ENCODE data around the gene BEGAIN. TPM values are rescaled to one million over a fixed set of nuclear protein-coding genes. Genes with fewer than 3 reads are reported as not detected.

BEGAIN gene
- total RNA-seq, 5 donors from 2014 or later (not counting 1 experiment from before 2014, with no cell fraction given): 0.23 to 1.9 (median 1.6) TPM; not detected in 1

- H3K9me3 Mint-ChIP-seq: peaks cover 0 to 5% (median 5%) of the 10 kb centered on the region in 3 donors
- DNase-seq (no peak), ATAC-seq (replicated peaks in 1 of 4) (no peak)
- H3K36me3 Mint-ChIP-seq: peaks cover 5% of the 10 kb centered on the region
- no peak overlapping the region for H3K4me3 Mint-ChIP-seq
- H3K9me3 ChIP-seq: no peaks in the 10 kb centered on the region
- peaks cover 0 to 28% of the 10 kb centered on the region in 2 experiments for H3K27me3 ChIP-seq (replicated peaks in 1 of 2; ENCODE audit: control insufficient read depth in 2 of 2, extremely low read depth in 1 of 2, insufficient read depth in 2 of 2, low read length in 1 of 2)
- peaks cover 14 to 19% (median 18%) of the 10 kb centered on the region in 3 donors for H3K4me1 Mint-ChIP-seq
- ChIA-PET POLR2A (no interaction called here), CTCF (no interaction called here)
- peaks cover 0 to 16% of the 10 kb centered on the region in 2 experiments for H3K4me1 ChIP-seq (ENCODE audit: control insufficient read depth in 1 of 2, extremely low read depth in 1 of 2, insufficient read depth in 2 of 2, low read length in 2 of 2)
- H3K27ac Mint-ChIP-seq: no peak overlapping the region
- no peak overlapping the region for H3K27ac ChIP-seq (ENCODE audit: low read length)
- peaks cover 7 to 24% of the 10 kb centered on the region in 2 donors for H3K27me3 Mint-ChIP-seq
- H3K36me3 ChIP-seq (ENCODE audit: control insufficient read depth in 2 of 2, extremely low read depth in 1 of 2, insufficient read depth in 1 of 2, low read length in 1 of 2): no peaks in the 10 kb centered on the region
- H3K4me3 ChIP-seq (ENCODE audit: control insufficient read depth in 1 of 2, extremely low read depth in 1 of 2, low read length in 1 of 2): no peak overlapping the region
- 62% methylated on average over 3 of the region's 8 CpGs for WGBS (ENCODE audit: insufficient coverage)
These were observed 35.0 kb upstream of the BEGAIN start for GRCh38 chr14:100622224-100622623.

DNA sequence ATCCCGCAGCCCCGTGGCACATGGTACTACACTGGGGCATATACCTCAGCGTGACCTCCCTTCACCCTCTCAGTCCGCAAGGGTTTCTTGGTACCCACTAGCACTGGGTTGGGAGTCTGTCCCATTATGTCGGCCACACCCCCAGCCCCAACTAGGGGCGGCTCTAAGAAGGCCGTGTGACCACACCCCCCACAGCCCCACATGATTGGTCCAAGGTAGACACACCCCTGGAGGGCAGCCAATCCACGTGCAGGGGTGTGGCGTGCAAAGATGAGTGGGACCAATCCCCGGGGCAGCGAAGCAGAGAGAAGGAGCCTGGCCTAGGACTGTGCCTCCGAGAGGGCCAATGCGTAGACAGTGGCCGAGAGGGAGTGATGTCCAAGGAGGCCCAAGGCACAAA, 34.6 kb upstream of the BEGAIN start:
- Histone ChIP-seq H3K36me3 (ENCODE audit: control insufficient read depth in 2 of 2, extremely low read depth in 1 of 2, insufficient read depth in 1 of 2, low read length in 1 of 2) (no peaks in the 10 kb centered on the region), H3K9me3 (no peaks in the 10 kb centered on the region), H3K27me3 (replicated peaks in 1 of 2; ENCODE audit: control insufficient read depth in 2 of 2, extremely low read depth in 1 of 2, insufficient read depth in 2 of 2, low read length in 1 of 2) (peaks cover 0 to 28% of the 10 kb centered on the region in 2 experiments), H3K4me1 (ENCODE audit: control insufficient read depth in 1 of 2, extremely low read depth in 1 of 2, insufficient read depth in 2 of 2, low read length in 2 of 2) (peaks cover 0 to 20% of the 10 kb centered on the region in 2 experiments), H3K27ac (ENCODE audit: low read length) (no peak overlapping the region), H3K4me3 (ENCODE audit: control insufficient read depth in 1 of 2, extremely low read depth in 1 of 2, low read length in 1 of 2) (no peak overlapping the region)
- DNase-seq: no peak
- 86% methylated on average over 10 of the region's 14 CpGs for WGBS (ENCODE audit: insufficient coverage)
- Mint-ChIP-seq H3K27me3 (peaks cover 7 to 25% of the 10 kb centered on the region in 2 donors), H3K27ac (no peak overlapping the region), H3K4me1 (peaks cover 18 to 23% (median 23%) of the 10 kb centered on the region in 3 donors), H3K4me3 (no peak overlapping the region), H3K9me3 (peaks cover 0 to 1% (median under 1%) of the 10 kb centered on the region in 3 donors), H3K36me3 (peaks cover 1% of the 10 kb centered on the region)
- ATAC-seq (replicated peaks in 1 of 4): no peak
- CTCF ChIA-PET: no interaction called here
- POLR2A ChIA-PET: no interaction called here

DNA sequence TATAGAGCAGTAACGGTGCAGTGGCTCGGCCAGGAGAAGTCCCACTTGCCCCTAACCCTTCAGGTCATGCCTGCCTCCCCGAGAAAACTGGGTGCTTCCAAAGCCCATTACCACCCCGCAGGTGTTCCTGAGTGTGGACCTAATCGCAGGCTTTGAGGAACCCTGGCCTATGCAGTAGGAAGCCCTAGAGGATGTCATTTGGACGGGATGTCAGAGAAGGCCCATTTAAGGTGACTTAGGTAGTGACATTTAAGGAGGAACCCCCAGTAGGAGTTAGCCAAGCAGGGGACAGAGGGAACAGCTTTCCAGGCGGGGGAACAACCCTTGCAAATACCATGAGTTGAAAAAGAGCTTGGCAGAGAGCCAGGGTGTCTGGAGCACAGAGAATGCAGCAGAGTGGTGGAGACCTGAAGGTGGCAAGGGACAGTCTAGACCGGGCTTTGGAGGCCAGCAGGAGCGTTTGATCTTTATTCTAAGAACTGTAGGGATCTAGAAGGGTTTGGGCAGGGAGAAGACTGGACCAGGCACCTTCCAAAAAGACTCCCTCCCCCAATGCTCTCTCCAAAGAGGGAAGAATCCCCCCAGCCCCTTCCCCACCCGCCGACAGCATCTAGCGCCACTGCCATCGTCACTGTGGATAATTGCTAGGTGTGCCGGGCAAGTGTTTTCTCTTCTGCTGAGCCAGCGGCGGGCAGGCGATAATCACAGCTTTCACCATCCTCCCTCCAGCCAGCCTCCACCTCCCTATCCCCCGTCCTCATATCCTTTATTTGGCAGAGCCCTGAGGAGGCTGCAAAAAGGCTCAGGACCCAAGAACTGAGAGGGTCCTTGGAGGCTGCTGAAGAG, 33.3 kb upstream of the BEGAIN start:
- Mint-ChIP-seq H3K27me3 (peaks cover 7 to 25% of the 10 kb centered on the region in 2 donors), H3K9me3 (no peaks in the 10 kb centered on the region), H3K4me1 (peaks cover 18 to 25% (median 23%) of the 10 kb centered on the region in 3 donors), H3K27ac (no peak overlapping the region), H3K4me3 (no peak overlapping the region), H3K36me3 (no peaks in the 10 kb centered on the region)
- WGBS (ENCODE audit: insufficient coverage): 77% methylated on average over 6 of the region's 18 CpGs
- no peak for DNase-seq
- H3K4me3 ChIP-seq (ENCODE audit: control insufficient read depth in 1 of 2, extremely low read depth in 1 of 2, low read length in 1 of 2): no peak overlapping the region
- H3K36me3 ChIP-seq (ENCODE audit: control insufficient read depth in 2 of 2, extremely low read depth in 1 of 2, insufficient read depth in 1 of 2, low read length in 1 of 2): no peaks in the 10 kb centered on the region
- POLR2A ChIA-PET: no interaction called here
- H3K27ac ChIP-seq (ENCODE audit: low read length): no peak overlapping the region
- CTCF ChIA-PET: no interaction called here
- no peak for ATAC-seq (replicated peaks in 1 of 4)
- peaks cover 0 to 34% of the 10 kb centered on the region in 2 experiments for H3K27me3 ChIP-seq (replicated peaks in 1 of 2; ENCODE audit: control insufficient read depth in 2 of 2, extremely low read depth in 1 of 2, insufficient read depth in 2 of 2, low read length in 1 of 2)
- peaks cover 0 to 25% of the 10 kb centered on the region in 2 experiments for H3K4me1 ChIP-seq (ENCODE audit: control insufficient read depth in 1 of 2, extremely low read depth in 1 of 2, insufficient read depth in 2 of 2, low read length in 2 of 2)
- H3K9me3 ChIP-seq: no peaks in the 10 kb centered on the region

- POLR2A ChIA-PET: no interaction called here
- no peaks in the 10 kb centered on the region for H3K36me3 Mint-ChIP-seq
- CTCF ChIA-PET: no interaction called here
- no peak overlapping the region for H3K4me3 Mint-ChIP-seq
- DNase-seq (no peak), ATAC-seq (replicated peaks in 1 of 4) (no peak)
- Histone ChIP-seq H3K36me3 (ENCODE audit: control insufficient read depth in 2 of 2, extremely low read depth in 1 of 2, insufficient read depth in 1 of 2, low read length in 1 of 2) (no peaks in the 10 kb centered on the region), H3K4me1 (ENCODE audit: control insufficient read depth in 1 of 2, extremely low read depth in 1 of 2, insufficient read depth in 2 of 2, low read length in 2 of 2) (peaks cover 0 to 25% of the 10 kb centered on the region in 2 experiments), H3K27me3 (replicated peaks in 1 of 2; ENCODE audit: control insufficient read depth in 2 of 2, extremely low read depth in 1 of 2, insufficient read depth in 2 of 2, low read length in 1 of 2) (peaks cover 0 to 32% of the 10 kb centered on the region in 2 experiments), H3K9me3 (no peaks in the 10 kb centered on the region), H3K27ac (ENCODE audit: low read length) (no peak overlapping the region), H3K4me3 (ENCODE audit: control insufficient read depth in 1 of 2, extremely low read depth in 1 of 2, low read length in 1 of 2) (no peak overlapping the region)
- WGBS (ENCODE audit: insufficient coverage): 95% methylated on average over 6 of the region's 10 CpGs
- H3K27ac Mint-ChIP-seq: no peak overlapping the region
- peaks cover 18 to 25% (median 23%) of the 10 kb centered on the region in 3 donors for H3K4me1 Mint-ChIP-seq
- no peaks in the 10 kb centered on the region for H3K9me3 Mint-ChIP-seq
- peaks cover 6 to 21% of the 10 kb centered on the region in 2 donors for H3K27me3 Mint-ChIP-seq
These were observed 32.4 kb upstream of the BEGAIN start for GRCh38 chr14:100619396-100620254.

DNA sequence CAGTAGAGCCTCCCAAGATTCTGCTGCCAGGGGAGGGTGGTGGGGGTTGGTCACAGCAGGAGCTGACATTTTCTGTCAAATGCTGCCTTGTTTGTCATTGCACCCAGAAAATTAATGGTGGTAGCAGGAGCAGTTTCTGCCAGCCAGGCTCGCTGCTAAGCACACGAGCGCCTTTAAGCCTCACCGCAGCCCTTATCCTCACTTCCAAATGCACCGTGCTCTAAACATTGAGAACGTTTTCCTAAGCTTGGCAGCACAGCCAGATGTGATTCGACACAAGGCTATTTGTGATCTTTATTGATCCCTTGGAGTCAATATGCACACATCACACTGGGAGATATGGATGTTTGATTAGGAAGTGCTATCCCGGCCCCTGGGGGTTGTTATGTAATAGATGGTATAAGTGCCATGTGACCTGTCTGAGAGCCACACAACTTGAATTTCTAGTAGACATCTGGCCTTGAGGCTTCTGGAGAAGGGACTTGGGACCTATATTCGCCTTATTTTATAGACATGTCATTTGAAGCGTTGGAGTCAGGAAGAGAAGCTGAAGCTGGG, 31.6 kb upstream of the BEGAIN start:
- ATAC-seq (replicated peaks in 1 of 4) (no peak), DNase-seq (no peak)
- ChIA-PET CTCF (no interaction called here), POLR2A (no interaction called here)
- no peaks in the 10 kb centered on the region for H3K36me3 Mint-ChIP-seq
- H3K4me1 Mint-ChIP-seq: peaks cover 18 to 25% (median 23%) of the 10 kb centered on the region in 3 donors
- H3K36me3 ChIP-seq (ENCODE audit: control insufficient read depth in 2 of 2, extremely low read depth in 1 of 2, insufficient read depth in 1 of 2, low read length in 1 of 2): no peaks in the 10 kb centered on the region
- H3K4me3 ChIP-seq (ENCODE audit: control insufficient read depth in 1 of 2, extremely low read depth in 1 of 2, low read length in 1 of 2): no peak overlapping the region
- 100% methylated on average over 3 of the region's 10 CpGs for WGBS (ENCODE audit: insufficient coverage)
- H3K4me1 ChIP-seq (ENCODE audit: control insufficient read depth in 1 of 2, extremely low read depth in 1 of 2, insufficient read depth in 2 of 2, low read length in 2 of 2): peaks cover 0 to 25% of the 10 kb centered on the region in 2 experiments
- no peak overlapping the region for H3K27ac ChIP-seq (ENCODE audit: low read length)
- peak overlapping the region in 1 of 2 donors; percentile 53 for H3K27ac Mint-ChIP-seq
- peaks cover 0 to 27% of the 10 kb centered on the region in 2 experiments for H3K27me3 ChIP-seq (replicated peaks in 1 of 2; ENCODE audit: control insufficient read depth in 2 of 2, extremely low read depth in 1 of 2, insufficient read depth in 2 of 2, low read length in 1 of 2)
- no peaks in the 10 kb centered on the region for H3K9me3 Mint-ChIP-seq
- H3K27me3 Mint-ChIP-seq: peaks cover 3 to 14% of the 10 kb centered on the region in 2 donors
- H3K9me3 ChIP-seq: no peaks in the 10 kb centered on the region
- peak overlapping the region in 1 of 3 donors; percentile 8 for H3K4me3 Mint-ChIP-seq

DNA sequence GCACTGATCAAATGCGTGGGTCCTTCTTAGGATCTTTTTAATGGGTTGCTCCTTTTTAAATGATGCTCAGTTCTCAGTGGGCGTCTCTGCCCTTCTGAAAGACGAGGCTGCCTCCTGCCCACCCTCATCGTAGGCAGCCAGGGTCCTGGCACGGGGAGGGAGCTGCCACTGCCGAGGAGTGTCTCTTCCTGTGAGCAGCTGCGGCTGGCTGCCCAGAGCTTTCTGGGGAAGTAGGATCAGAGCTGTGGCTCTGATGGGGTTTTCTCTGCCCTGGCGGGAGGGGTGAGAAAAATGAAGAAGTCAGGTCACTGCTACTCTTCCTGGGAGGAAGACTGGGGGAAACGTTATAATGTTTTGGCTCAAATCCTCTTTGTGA, 31.1 kb upstream of the BEGAIN start:
- Mint-ChIP-seq H3K27ac (peak overlapping the region in 1 of 2 donors; percentile 53), H3K9me3 (no peaks in the 10 kb centered on the region), H3K4me1 (peaks cover 18 to 25% (median 23%) of the 10 kb centered on the region in 3 donors), H3K4me3 (peak overlapping the region in 1 of 3 donors; percentile 8), H3K36me3 (no peaks in the 10 kb centered on the region), H3K27me3 (peaks cover 2 to 10% of the 10 kb centered on the region in 2 donors)
- peaks cover 0 to 25% of the 10 kb centered on the region in 2 experiments for H3K4me1 ChIP-seq (ENCODE audit: control insufficient read depth in 1 of 2, extremely low read depth in 1 of 2, insufficient read depth in 2 of 2, low read length in 2 of 2)
- WGBS (ENCODE audit: insufficient coverage): 13% methylated on average over 3 of the region's 9 CpGs
- no peak overlapping the region for H3K4me3 ChIP-seq (ENCODE audit: control insufficient read depth in 1 of 2, extremely low read depth in 1 of 2, low read length in 1 of 2)
- no peaks in the 10 kb centered on the region for H3K9me3 ChIP-seq
- CTCF ChIA-PET: interaction anchor here in 1 of 2 donors (2.5 kb wide), 1 partner anchor 27 kb away, joined by 11 read pairs; no protein-coding TSS in a partner anchor
- peaks cover 0 to 29% of the 10 kb centered on the region in 2 experiments for H3K27me3 ChIP-seq (replicated peaks in 1 of 2; ENCODE audit: control insufficient read depth in 2 of 2, extremely low read depth in 1 of 2, insufficient read depth in 2 of 2, low read length in 1 of 2)
- DNase-seq (peak in 1 of 35 experiments; percentile 23), ATAC-seq (replicated peaks in 1 of 4) (peak in 2 of 4 experiments; percentile 26 to 31)
- no peaks in the 10 kb centered on the region for H3K36me3 ChIP-seq (ENCODE audit: control insufficient read depth in 2 of 2, extremely low read depth in 1 of 2, insufficient read depth in 1 of 2, low read length in 1 of 2)
- no peak overlapping the region for H3K27ac ChIP-seq (ENCODE audit: low read length)
- POLR2A ChIA-PET: no interaction called here

Measured in T-cell (primary cell).